DOHH2 (cell line): ENCODE results near the gene MAN1B1.

ENCODE experiments used
- H3F3A ChIP-seq: fragments of 200-600 bp; sonication (generic), shearing (Covaris generic); 2 replicates; pipeline ENCODE4 v1.6.0; 2016; ENCODE audit warnings: antibody characterized with exemption, mild to moderate bottlenecking; ENCODE audit not compliant: control insufficient read depth, insufficient read depth
- H3K27ac ChIP-seq: fragments of 200-600 bp; sonication (generic); 2 replicates; pipeline ENCODE4 v1.5.1; 2014; ENCODE audit warnings: low read depth, mild to moderate bottlenecking, low read length, moderate library complexity
- H3K27me3 ChIP-seq: fragments of 200-600 bp; sonication (generic); 2 replicates; pipeline ENCODE4 v1.6.1; 2014; ENCODE audit warnings: mild to moderate bottlenecking, low read length, mixed read lengths; ENCODE audit not compliant: control insufficient read depth
- H3K36me3 ChIP-seq: fragments of 200-600 bp; sonication (generic); 2 replicates; pipeline ENCODE4 v1.6.1; 2014; ENCODE audit warnings: mild to moderate bottlenecking, low read length, moderate library complexity, mixed read lengths; ENCODE audit not compliant: control insufficient read depth
- H3K4me1 ChIP-seq: fragments of 200-600 bp; sonication (generic); 2 replicates; pipeline ENCODE4 v1.6.1; 2014; ENCODE audit warnings: mild to moderate bottlenecking, low read length, mixed read lengths; ENCODE audit not compliant: control insufficient read depth
- H3K4me2 ChIP-seq: fragments of 200-600 bp; sonication (generic); 2 replicates; pipeline ENCODE4 v1.6.0; 2014; ENCODE audit warnings: mild to moderate bottlenecking, low read length, moderate library complexity
- H3K4me3 ChIP-seq: fragments of 200-600 bp; sonication (generic); 2 replicates; pipeline ENCODE4 v1.5.1; 2014; ENCODE audit warnings: mild to moderate bottlenecking, low read length, mixed read lengths
- H3K79me2 ChIP-seq: fragments of 200-600 bp; sonication (generic); 2 replicates; pipeline ENCODE4 v1.6.1; 2014; ENCODE audit warnings: mild to moderate bottlenecking, low read length, mixed read lengths; ENCODE audit not compliant: control insufficient read depth
- H3K9me2 ChIP-seq: fragments of 200-600 bp; sonication (generic); replicated peaks from 2 replicates; pipeline ENCODE4 v1.6.1; 2014; ENCODE audit warnings: mild to moderate bottlenecking, low read length, mixed read lengths; ENCODE audit not compliant: control insufficient read depth
- H3K9me3 ChIP-seq: fragments of 200-600 bp; sonication (generic); 2 replicates; pipeline ENCODE4 v1.6.1; 2014; ENCODE audit warnings: antibody characterized with exemption, low read length, mixed read lengths; ENCODE audit not compliant: control insufficient read depth, insufficient read depth
- H4K20me1 ChIP-seq: fragments of 200-600 bp; sonication (generic); 2 replicates; pipeline ENCODE4 v1.6.0; 2014; ENCODE audit warnings: low read depth, mild to moderate bottlenecking, antibody characterized with exemption, low read length, moderate library complexity; ENCODE audit not compliant: control insufficient read depth, insufficient read depth
- EZH2phosphoT487 ChIP-seq: fragments of 200-600 bp; sonication (generic); IDR thresholded peaks from 2 replicates; pipeline ENCODE4 v1.6.1; 2017; ENCODE audit warnings: borderline replicate concordance, mild to moderate bottlenecking, antibody characterized with exemption, low read length, moderate library complexity, mixed read lengths
- TF ChIP-seq, protein P1 (sequence below): fragments of 200-600 bp; sonication (generic); IDR thresholded peaks from one replicate; pipeline ENCODE4 v1.5.1; 2014; ENCODE audit warnings: antibody characterized with exemption, mild to moderate bottlenecking, low read depth, low read length; ENCODE audit not compliant: poor library complexity, severe bottlenecking

MAN1B1 gene

DNA sequence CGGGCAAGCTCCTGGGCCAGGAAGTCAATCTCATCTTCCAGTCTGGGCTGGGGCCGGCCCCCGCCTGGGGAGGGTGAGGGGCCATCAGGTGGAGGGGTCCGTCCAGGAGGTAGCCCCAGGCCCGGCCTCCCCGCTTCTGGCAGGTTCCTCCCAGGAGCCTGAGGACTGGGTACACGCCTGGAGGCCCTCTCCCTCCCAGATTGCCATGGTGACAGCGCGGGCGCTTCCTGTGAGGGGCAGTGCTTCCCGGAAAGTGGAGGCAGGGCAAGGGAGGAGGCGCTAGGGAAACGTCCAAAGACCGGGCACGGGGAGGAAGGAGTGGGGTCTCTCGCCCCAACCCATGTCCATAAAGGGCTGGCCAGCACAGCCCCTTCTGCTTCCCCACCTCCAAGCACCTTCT, 45.7 kb upstream of the MAN1B1 start:
- TF ChIP-seq EZH2phosphoT487: no peak
- TF ChIP-seq, protein P1, sequence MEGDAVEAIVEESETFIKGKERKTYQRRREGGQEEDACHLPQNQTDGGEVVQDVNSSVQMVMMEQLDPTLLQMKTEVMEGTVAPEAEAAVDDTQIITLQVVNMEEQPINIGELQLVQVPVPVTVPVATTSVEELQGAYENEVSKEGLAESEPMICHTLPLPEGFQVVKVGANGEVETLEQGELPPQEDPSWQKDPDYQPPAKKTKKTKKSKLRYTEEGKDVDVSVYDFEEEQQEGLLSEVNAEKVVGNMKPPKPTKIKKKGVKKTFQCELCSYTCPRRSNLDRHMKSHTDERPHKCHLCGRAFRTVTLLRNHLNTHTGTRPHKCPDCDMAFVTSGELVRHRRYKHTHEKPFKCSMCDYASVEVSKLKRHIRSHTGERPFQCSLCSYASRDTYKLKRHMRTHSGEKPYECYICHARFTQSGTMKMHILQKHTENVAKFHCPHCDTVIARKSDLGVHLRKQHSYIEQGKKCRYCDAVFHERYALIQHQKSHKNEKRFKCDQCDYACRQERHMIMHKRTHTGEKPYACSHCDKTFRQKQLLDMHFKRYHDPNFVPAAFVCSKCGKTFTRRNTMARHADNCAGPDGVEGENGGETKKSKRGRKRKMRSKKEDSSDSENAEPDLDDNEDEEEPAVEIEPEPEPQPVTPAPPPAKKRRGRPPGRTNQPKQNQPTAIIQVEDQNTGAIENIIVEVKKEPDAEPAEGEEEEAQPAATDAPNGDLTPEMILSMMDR: no peak
- Histone ChIP-seq H4K20me1 (peaks cover 1% of the 10 kb centered on the region; the same call in 1 of the 2 replicates), H3K4me2 (no peak overlapping the region), H3K4me3 (no peak overlapping the region), H3K9me3 (no peaks in the 10 kb centered on the region), H3F3A (no peaks in the 10 kb centered on the region), H3K79me2 (no peaks in the 10 kb centered on the region), H3K27ac (no peak overlapping the region), H3K9me2 (no peaks in the 10 kb centered on the region), H3K27me3 (peaks cover 33% of the 10 kb centered on the region), H3K4me1 (peaks cover 2% of the 10 kb centered on the region), H3K36me3 (no peaks in the 10 kb centered on the region)

DNA sequence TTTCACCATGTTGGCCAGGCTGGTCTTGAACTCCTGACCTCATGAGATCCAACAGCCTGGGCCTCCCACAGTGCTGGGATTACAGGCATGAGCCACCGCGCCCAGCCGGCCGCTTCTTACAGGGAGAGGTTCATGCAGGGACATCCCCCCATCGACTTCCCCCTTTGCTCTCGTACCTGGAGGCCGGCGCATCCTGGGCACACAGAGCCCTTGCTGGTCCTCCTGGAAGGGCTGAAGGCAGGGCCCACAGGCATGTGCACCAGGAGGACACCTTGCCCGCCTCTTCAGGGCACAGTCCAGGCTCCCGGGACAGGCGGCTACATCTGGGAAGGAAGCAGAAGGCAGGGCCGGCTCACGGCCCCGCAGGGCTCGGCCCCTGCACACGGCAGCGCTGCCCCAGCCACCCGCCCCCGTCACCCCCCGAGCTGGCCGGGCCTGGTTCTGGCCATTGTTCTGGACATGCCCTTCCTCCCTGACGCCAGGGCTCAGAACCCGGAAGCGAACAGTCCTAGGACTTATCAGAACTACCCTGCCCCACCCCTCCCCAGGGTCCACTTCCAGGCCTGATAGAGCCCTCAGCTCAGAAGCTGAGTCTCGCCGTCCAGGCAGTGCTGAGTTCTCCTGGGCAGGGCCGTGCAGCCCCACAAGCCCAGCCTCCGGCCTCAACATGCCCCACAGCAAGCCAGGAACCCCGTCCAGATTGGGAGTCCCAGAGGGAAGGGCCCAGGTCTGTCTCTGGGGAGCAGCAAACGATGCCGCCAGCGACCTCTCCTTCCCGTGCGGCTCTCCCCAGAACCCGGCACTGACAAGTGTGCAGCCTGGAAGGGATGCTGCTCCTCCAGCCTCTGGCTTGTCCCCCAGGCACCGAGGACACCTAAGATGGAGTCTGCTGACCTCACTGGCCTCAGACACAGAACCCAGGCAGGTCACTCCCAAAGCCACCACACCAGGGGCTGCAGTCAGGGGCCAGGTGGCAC, 43.7 kb upstream of the MAN1B1 start:
- H3K36me3 ChIP-seq: no peaks in the 10 kb centered on the region
- H3K4me2 ChIP-seq: no peak overlapping the region
- H3K4me3 ChIP-seq: no peak overlapping the region

DNA sequence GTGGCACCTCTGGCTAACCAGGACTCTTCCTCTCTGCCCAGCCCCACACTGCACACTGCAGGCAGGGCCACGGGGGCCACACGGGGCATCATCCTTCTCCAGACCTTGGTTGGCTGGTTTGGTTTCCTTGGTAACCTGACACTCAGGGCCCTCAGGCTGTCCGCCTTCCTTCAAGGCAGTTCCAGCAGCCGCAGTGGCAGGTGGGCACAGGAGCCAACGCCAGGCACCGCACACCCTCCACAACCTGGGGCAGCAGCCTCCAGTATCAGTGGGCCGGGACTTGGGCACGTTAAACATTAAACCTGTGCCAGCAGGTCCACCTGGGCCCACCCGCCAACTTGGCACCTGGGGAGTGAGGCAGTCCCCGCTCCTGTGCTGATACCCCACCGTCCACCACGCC, 42.7 kb upstream of the MAN1B1 start:
- no peak overlapping the region for H3K4me3 ChIP-seq
- H3K79me2 ChIP-seq: no peaks in the 10 kb centered on the region
- no peak overlapping the region for H3K27ac ChIP-seq
- no peaks in the 10 kb centered on the region for H3K36me3 ChIP-seq
- H3K27me3 ChIP-seq: peaks cover 39% of the 10 kb centered on the region
- H3K4me2 ChIP-seq: no peak overlapping the region
- no peaks in the 10 kb centered on the region for H3K9me2 ChIP-seq
- no peaks in the 10 kb centered on the region for H3F3A ChIP-seq
- H3K9me3 ChIP-seq: no peaks in the 10 kb centered on the region
- H4K20me1 ChIP-seq: peaks cover 8% of the 10 kb centered on the region
- TF ChIP-seq, protein P1: no peak
- no peak for TF ChIP-seq EZH2phosphoT487
- H3K4me1 ChIP-seq: peaks cover 6% of the 10 kb centered on the region

More for the DNA sequence above, 43.7 kb upstream of the MAN1B1 start:
- Histone ChIP-seq H3K9me2 (no peaks in the 10 kb centered on the region), H3K79me2 (no peaks in the 10 kb centered on the region), H3F3A (no peaks in the 10 kb centered on the region), H3K27me3 (peaks cover 39% of the 10 kb centered on the region), H3K27ac (no peak overlapping the region), H3K4me1 (peaks cover 6% of the 10 kb centered on the region), H4K20me1 (peaks cover 8% of the 10 kb centered on the region; the same call in 1 of the 2 replicates), H3K9me3 (no peaks in the 10 kb centered on the region)
- TF ChIP-seq, protein P1: no peak
- no peak for TF ChIP-seq EZH2phosphoT487
